ENCODE data around the gene ZBTB7A.

The ZBTB7A gene

GRCh38 chr19:4080473-4080872 is 13.8 kb upstream of the ZBTB7A start:
- Histone ChIP-seq H3K27me3 (ENCODE audit: insufficient read depth, low read depth, severe bottlenecking) (no peaks in the 10 kb centered on the region), H3K27ac (no peak overlapping the region), H3K9me3 (ENCODE audit: severe bottlenecking) (no peaks in the 10 kb centered on the region), H3K4me3 (ENCODE audit: low read depth, low read length) (no peak overlapping the region), H3K36me3 (no peaks in the 10 kb centered on the region)
- TF ChIP-seq CTCF (IDR thresholded peaks at IDR 0.05; ENCODE audit: low read depth, low read length): no peak
- no peak for DNase-seq

GRCh38 chr19:4077800-4078684 is 11.3 kb upstream of the ZBTB7A start:
- Histone ChIP-seq H3K4me3 (ENCODE audit: low read depth, low read length) (no peak overlapping the region), H3K27me3 (ENCODE audit: insufficient read depth, low read depth, severe bottlenecking) (no peaks in the 10 kb centered on the region), H3K36me3 (no peaks in the 10 kb centered on the region), H3K9me3 (ENCODE audit: severe bottlenecking) (no peaks in the 10 kb centered on the region), H3K27ac (no peak overlapping the region)
- no peak for TF ChIP-seq CTCF (IDR thresholded peaks at IDR 0.05; ENCODE audit: low read depth, low read length)
- DNase-seq: no peak

GRCh38 chr19:4077007-4077374 is 10.3 kb upstream of the ZBTB7A start:
- H3K9me3 ChIP-seq (ENCODE audit: severe bottlenecking): no peaks in the 10 kb centered on the region
- H3K4me3 ChIP-seq (ENCODE audit: low read depth, low read length): no peak overlapping the region
- no peak for TF ChIP-seq CTCF (IDR thresholded peaks at IDR 0.05; ENCODE audit: low read depth, low read length)
- H3K36me3 ChIP-seq: no peaks in the 10 kb centered on the region
- DNase-seq: no peak
- H3K27me3 ChIP-seq (ENCODE audit: insufficient read depth, low read depth, severe bottlenecking): no peaks in the 10 kb centered on the region
- H3K27ac ChIP-seq: no peak overlapping the region

GRCh38 chr19:4075373-4075772 is 8.7 kb upstream of the ZBTB7A start:
- Histone ChIP-seq H3K27ac (no peak overlapping the region), H3K9me3 (ENCODE audit: severe bottlenecking) (no peaks in the 10 kb centered on the region), H3K27me3 (ENCODE audit: insufficient read depth, low read depth, severe bottlenecking) (no peaks in the 10 kb centered on the region), H3K4me3 (ENCODE audit: low read depth, low read length) (no peak overlapping the region), H3K36me3 (no peaks in the 10 kb centered on the region)
- no peak for TF ChIP-seq CTCF (IDR thresholded peaks at IDR 0.05; ENCODE audit: low read depth, low read length)
- no peak for DNase-seq

GRCh38 chr19:4071610-4072009 is 4.9 kb upstream of the ZBTB7A start:
- no peak overlapping the region for H3K4me3 ChIP-seq (ENCODE audit: low read depth, low read length)
- no peak for TF ChIP-seq CTCF (IDR thresholded peaks at IDR 0.05; ENCODE audit: low read depth, low read length)
- H3K27ac ChIP-seq: no peak overlapping the region
- no peaks in the 10 kb centered on the region for H3K9me3 ChIP-seq (ENCODE audit: severe bottlenecking)
- H3K36me3 ChIP-seq: no peaks in the 10 kb centered on the region
- H3K27me3 ChIP-seq (ENCODE audit: insufficient read depth, low read depth, severe bottlenecking): no peaks in the 10 kb centered on the region
- no peak for DNase-seq
